ENCODE data around the gene BLOC1S1. TPM values are rescaled to one million over a fixed set of nuclear protein-coding genes. Genes with fewer than 3 reads are reported as not detected.

The BLOC1S1 gene
- polyA plus RNA-seq (2011; rRNA removed) (112 and 115 TPM in 2 replicates), polyA plus RNA-seq (2017; fragmentation: RNase III; extraction: RNeasy Plus Mini Kit Qiagen cat#74134 plus additional on column Dnase treatment) (129 to 138 TPM (median 134 TPM) in 3 replicates), polyA minus RNA-seq (2011; rRNA and poly(A)+ RNA removed) (45.1 and 64.8 TPM in 2 replicates)
- 261 and 312 TPM in 2 replicates for polyA plus RNA-seq (2012; cell fraction: cytosol; rRNA removed)
- polyA plus RNA-seq (2012; cell fraction: nucleus; rRNA removed), result 103 and 115 TPM in 2 replicates

DNA sequence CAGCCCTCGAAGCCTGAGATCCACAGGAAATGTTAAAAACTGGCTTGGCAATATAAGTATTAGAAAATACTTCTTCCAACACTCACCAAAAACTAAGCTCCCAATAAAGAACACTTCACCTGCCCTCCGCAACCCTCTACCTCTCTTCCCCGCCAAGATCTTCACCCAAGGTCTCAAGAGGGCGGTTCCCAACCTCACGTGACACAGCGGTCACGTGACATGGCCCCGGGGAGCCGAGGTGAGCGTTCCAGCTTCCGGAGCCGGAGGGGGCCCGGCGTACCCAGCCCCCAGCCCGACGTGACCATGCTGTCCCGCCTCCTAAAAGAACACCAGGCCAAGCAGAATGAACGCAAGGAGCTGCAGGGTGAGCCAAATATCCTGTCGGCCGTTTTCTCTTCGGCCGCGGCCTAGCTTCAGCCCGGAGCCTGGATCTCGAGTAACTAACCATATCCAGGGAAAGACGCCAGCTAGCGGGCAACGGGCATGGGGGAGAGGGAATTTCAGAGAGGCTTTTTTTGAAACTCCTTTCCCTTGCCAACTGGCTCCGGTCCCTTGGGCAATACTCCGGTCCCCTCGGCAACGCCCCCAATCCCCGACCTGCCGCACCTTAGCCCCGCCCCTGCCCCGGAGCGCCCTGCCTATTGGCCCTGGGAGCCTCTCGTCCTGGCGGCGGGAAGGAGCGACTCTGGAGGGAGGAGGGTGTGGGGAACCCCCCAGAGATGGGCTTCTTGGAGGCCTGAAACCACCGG is at the start of gene BLOC1S1:
BLOC1S1 (plus strand) TSS at position 214 of the 749 bp plus-strand sequence; CDS start at position 220, 6 bp downstream.
- ATAC-seq (peak; percentile 78 to 88), FAIRE-seq (peak; percentile 70), DNase-seq (ENCODE audit: low read depth in 1 of 2, low spot score in 1 of 2) (peak; percentile 95 to 98)
- Histone ChIP-seq H3K9me3 (no peaks in the 10 kb centered on the region), H3K4me1 (peaks cover 47% of the 10 kb centered on the region), H3K4me3 (peak within 1 kb of the TSS; percentile 86), H3K4me2 (peak within 1 kb of the TSS; percentile 93), H3K27ac (peak within 1 kb of the TSS; percentile 96 to 97)
- WGBS (ENCODE audit: missing lambda C conversion rate), result 4% methylated on average over 32 of the region's 42 CpGs
- ChIA-PET CTCF (interaction anchor here (0.7 to 12.3 kb wide), 8 partner anchors 9 to 59 kb away, joined by 3 to 139 read pairs (median 14); partner anchors contain the start of genes GDF11 and ITGA7), POLR2A (interaction anchor here (0.7 to 1.5 kb wide), 7 partner anchors 9 to 114 kb away, joined by 4 to 10 read pairs (median 5); partner anchors contain the start of genes CD63, DNAJC14, ORMDL2 and SARNP)
- TF ChIP-seq FOSL2 (IDR thresholded peaks at IDR 0.05), result no peak
- peak; percentile 59 for TF ChIP-seq FOSL2 (CRISPR knock-in tag; IDR thresholded peaks at IDR 0.05)
- TF ChIP-seq, protein P1, sequence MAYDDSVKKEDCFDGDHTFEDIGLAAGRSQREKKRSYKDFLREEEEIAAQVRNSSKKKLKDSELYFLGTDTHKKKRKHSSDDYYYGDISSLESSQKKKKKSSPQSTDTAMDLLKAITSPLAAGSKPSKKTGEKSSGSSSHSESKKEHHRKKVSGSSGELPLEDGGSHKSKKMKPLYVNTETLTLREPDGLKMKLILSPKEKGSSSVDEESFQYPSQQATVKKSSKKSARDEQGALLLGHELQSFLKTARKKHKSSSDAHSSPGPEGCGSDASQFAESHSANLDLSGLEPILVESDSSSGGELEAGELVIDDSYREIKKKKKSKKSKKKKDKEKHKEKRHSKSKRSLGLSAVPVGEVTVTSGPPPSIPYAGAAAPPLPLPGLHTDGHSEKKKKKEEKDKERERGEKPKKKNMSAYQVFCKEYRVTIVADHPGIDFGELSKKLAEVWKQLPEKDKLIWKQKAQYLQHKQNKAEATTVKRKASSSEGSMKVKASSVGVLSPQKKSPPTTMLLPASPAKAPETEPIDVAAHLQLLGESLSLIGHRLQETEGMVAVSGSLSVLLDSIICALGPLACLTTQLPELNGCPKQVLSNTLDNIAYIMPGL (CRISPR knock-in tag; IDR thresholded peaks at IDR 0.05; ENCODE audit: borderline replicate concordance), result peak; percentile 80; the same call in 1 of the 2 replicates
- TF ChIP-seq, protein P2, sequence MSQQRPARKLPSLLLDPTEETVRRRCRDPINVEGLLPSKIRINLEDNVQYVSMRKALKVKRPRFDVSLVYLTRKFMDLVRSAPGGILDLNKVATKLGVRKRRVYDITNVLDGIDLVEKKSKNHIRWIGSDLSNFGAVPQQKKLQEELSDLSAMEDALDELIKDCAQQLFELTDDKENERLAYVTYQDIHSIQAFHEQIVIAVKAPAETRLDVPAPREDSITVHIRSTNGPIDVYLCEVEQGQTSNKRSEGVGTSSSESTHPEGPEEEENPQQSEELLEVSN (IDR thresholded peaks at IDR 0.05; ENCODE audit: borderline replicate concordance, low read depth), result peak; percentile 84; the same call in 1 of the 2 replicates
- TF ChIP-seq MAZ (IDR thresholded peaks at IDR 0.05; ENCODE audit: borderline replicate concordance, low read depth, low read length), result 0 out of 2 replicates have a peak, but pooled peaks have one; percentile 22
- TF ChIP-seq, protein P3, sequence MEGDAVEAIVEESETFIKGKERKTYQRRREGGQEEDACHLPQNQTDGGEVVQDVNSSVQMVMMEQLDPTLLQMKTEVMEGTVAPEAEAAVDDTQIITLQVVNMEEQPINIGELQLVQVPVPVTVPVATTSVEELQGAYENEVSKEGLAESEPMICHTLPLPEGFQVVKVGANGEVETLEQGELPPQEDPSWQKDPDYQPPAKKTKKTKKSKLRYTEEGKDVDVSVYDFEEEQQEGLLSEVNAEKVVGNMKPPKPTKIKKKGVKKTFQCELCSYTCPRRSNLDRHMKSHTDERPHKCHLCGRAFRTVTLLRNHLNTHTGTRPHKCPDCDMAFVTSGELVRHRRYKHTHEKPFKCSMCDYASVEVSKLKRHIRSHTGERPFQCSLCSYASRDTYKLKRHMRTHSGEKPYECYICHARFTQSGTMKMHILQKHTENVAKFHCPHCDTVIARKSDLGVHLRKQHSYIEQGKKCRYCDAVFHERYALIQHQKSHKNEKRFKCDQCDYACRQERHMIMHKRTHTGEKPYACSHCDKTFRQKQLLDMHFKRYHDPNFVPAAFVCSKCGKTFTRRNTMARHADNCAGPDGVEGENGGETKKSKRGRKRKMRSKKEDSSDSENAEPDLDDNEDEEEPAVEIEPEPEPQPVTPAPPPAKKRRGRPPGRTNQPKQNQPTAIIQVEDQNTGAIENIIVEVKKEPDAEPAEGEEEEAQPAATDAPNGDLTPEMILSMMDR (IDR thresholded peaks at IDR 0.05), result no peak
- no peak for TF ChIP-seq CBX8 (IDR thresholded peaks at IDR 0.05)
- TF ChIP-seq, protein P4, sequence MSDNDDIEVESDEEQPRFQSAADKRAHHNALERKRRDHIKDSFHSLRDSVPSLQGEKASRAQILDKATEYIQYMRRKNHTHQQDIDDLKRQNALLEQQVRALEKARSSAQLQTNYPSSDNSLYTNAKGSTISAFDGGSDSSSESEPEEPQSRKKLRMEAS (IDR thresholded peaks at IDR 0.05), result peak; percentile 93
- no peak for TF ChIP-seq SREBF2 (IDR thresholded peaks at IDR 0.05)
- TF ChIP-seq HDAC2 (IDR thresholded peaks at IDR 0.05), result no peak; the same call in 1 of the 2 replicates
- TF ChIP-seq HEYL (CRISPR knock-in tag; IDR thresholded peaks at IDR 0.05), result 0 out of 2 replicates have a peak, but pooled peaks have one; percentile 47
- peak; percentile 58 to 77; a peak in 2 of 5 replicates for TF ChIP-seq JUN (IDR thresholded peaks at IDR 0.05)
- TF ChIP-seq POLR2A (IDR thresholded peaks at IDR 0.05; ENCODE audit: low read length), result peak; percentile 37; the same call in 1 of the 2 replicates
- TF ChIP-seq CBX2 (IDR thresholded peaks at IDR 0.05; ENCODE audit: borderline replicate concordance, low read depth), result no peak
- no peak; the same call in 1 of the 2 replicates for TF ChIP-seq FOSB (CRISPR knock-in tag; IDR thresholded peaks at IDR 0.05)
- peak; percentile 43; the same call in 1 of the 2 replicates for TF ChIP-seq HOXB13 (CRISPR knock-in tag; IDR thresholded peaks at IDR 0.05; ENCODE audit: low read depth)
- TF ChIP-seq FOXS1 (CRISPR knock-in tag; IDR thresholded peaks at IDR 0.05), result peak; percentile 85; the same call in 1 of the 2 replicates
- TF ChIP-seq TFCP2L1 (CRISPR knock-in tag; IDR thresholded peaks at IDR 0.05), result no peak
- no peak for TF ChIP-seq RARB (CRISPR knock-in tag; IDR thresholded peaks at IDR 0.05)
- TF ChIP-seq KDM5A (IDR thresholded peaks at IDR 0.05), result peak; percentile 86
- TF ChIP-seq, protein P5, sequence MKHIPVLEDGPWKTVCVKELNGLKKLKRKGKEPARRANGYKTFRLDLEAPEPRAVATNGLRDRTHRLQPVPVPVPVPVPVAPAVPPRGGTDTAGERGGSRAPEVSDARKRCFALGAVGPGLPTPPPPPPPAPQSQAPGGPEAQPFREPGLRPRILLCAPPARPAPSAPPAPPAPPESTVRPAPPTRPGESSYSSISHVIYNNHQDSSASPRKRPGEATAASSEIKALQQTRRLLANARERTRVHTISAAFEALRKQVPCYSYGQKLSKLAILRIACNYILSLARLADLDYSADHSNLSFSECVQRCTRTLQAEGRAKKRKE (CRISPR knock-in tag; IDR thresholded peaks at IDR 0.05; ENCODE audit: low read depth), result no peak
- no peak for TF ChIP-seq EHMT2 (IDR thresholded peaks at IDR 0.05; ENCODE audit: low read depth)
- TF ChIP-seq MAFK (IDR thresholded peaks at IDR 0.05; ENCODE audit: partially characterized antibody), result no peak
- peak; percentile 79; the same call in 1 of the 2 replicates for TF ChIP-seq HOXB5 (CRISPR knock-in tag; IDR thresholded peaks at IDR 0.05)
- peak; percentile 54; the same call in 1 of the 2 replicates for TF ChIP-seq NPAS2 (CRISPR knock-in tag; IDR thresholded peaks at IDR 0.05; ENCODE audit: borderline replicate concordance)
- no peak for TF ChIP-seq KDM1A (IDR thresholded peaks at IDR 0.05; ENCODE audit: low read depth)
- TF ChIP-seq PHF8 (IDR thresholded peaks at IDR 0.05; ENCODE audit: borderline replicate concordance, low read depth), result peak; percentile 98
- TF ChIP-seq, protein P6, sequence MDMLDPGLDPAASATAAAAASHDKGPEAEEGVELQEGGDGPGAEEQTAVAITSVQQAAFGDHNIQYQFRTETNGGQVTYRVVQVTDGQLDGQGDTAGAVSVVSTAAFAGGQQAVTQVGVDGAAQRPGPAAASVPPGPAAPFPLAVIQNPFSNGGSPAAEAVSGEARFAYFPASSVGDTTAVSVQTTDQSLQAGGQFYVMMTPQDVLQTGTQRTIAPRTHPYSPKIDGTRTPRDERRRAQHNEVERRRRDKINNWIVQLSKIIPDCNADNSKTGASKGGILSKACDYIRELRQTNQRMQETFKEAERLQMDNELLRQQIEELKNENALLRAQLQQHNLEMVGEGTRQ (IDR thresholded peaks at IDR 0.05), result peak; percentile 100
- TF ChIP-seq NFE2L2 (conservative IDR thresholded peaks at IDR 0.05; ENCODE audit: low read length), result no peak
- peak; percentile 71 for TF ChIP-seq BHLHE40 (IDR thresholded peaks at IDR 0.05; ENCODE audit: low read depth, low read length)

Measured in A549 (cell line).